Left lung (tissue), 10 donors: Measurements from ENCODE around the gene C1orf159. TPM values are rescaled to one million over a fixed set of nuclear protein-coding genes. Genes with fewer than 3 reads are reported as not detected.

Source experiments
- ATAC-seq: fragments of 200-7000 bp; cut with Tn5 transposase; one replicate; pipeline ENCODE4 v1.9.1; 2020; ENCODE audit warnings: moderate library complexity
- DNase-seq, 4 donors: peaks; one replicate each; pipeline ENCODE4 v3.0.0-alpha.2; 2013 to 2020
- H3K27ac ChIP-seq, 2 donors: fragments of 200-600 bp; sonication (generic) in 1 of 2; one replicate each; pipeline versions ENCODE4 v1.5.0 to v1.8.0; 2020 to 2021
- H3K27me3 ChIP-seq, 2 donors: fragments of 200-600 bp; sonication (generic) in 1 of 2; one replicate each; pipeline versions ENCODE4 v1.5.0 to v1.8.0; 2020 to 2021
- H3K36me3 ChIP-seq, 2 donors: fragments of 200-600 bp; sonication (generic) in 1 of 2; one replicate each; pipeline versions ENCODE4 v1.5.0 to v1.8.0; 2020 to 2021
- H3K4me1 ChIP-seq, 2 donors: fragments of 200-600 bp; one replicate each; pipeline ENCODE4 v1.8.0; 2021
- H3K4me3 ChIP-seq, 2 donors: fragments of 200-600 bp; sonication (generic) in 1 of 2; one replicate each; pipeline versions ENCODE4 v1.5.0 to v1.8.0; 2020 to 2021; ENCODE audit warnings: mild to moderate bottlenecking in 1 of 2
- H3K9me3 ChIP-seq, 2 donors: fragments of 200-600 bp; sonication (generic) in 1 of 2; one replicate each; pipeline versions ENCODE4 v1.5.0 to v1.8.0; 2020 to 2021
- CTCF ChIP-seq, 2 donors: fragments of 200-600 bp; sonication (generic) in 1 of 2; IDR thresholded peaks; one replicate each; pipeline versions ENCODE4 v1.5.0 to v1.8.0; 2021; ENCODE audit warnings: antibody characterized with exemption in 2 of 2
- intact Hi-C, 2 donors: fragments of 100-400 bp; cut with DNase I; formaldehyde crosslinking; loops; one replicate each; pipeline versions ENCODE4 v1.11.2 to v1.14.2; 2022
- polyA plus RNA-seq, 6 donors: library from polyadenylated mRNA; unstranded; fragments of 120-200 nt; gene quantifications; one replicate each; pipeline ENCODE4 v1.2.1, GENCODE V29; 2013; ENCODE audit not compliant: insufficient read length in 6 of 6
- total RNA-seq, 2 donors: library from RNA; stranded (reverse); fragmentation: NEBNext Ultra II Directional; extraction: Animal tissue kit (Norgen Biotek cat#: 25700); gene quantifications; one replicate each; pipeline ENCODE4 v1.2.1, GENCODE V29; 2021
- donor health status: DM: no; HTN: yes; CAD: no.
- donor health status: DM: no; HTN: no; CAD: no.

C1orf159 gene
- total and polyA plus RNA-seq, 8 donors: 7.7 to 16.0 (median 10.1) TPM

- H3K36me3 ChIP-seq: no peaks in the 10 kb centered on the region
- no peak for TF ChIP-seq CTCF (IDR thresholded peaks at IDR 0.05)
- H3K27me3 ChIP-seq: peaks cover 0 to 50% of the 10 kb centered on the region in 2 donors
- no peak overlapping the region for H3K27ac ChIP-seq
- peak in 1 of 4 donors; percentile 70 for DNase-seq
- peaks cover 0 to 16% of the 10 kb centered on the region in 2 donors for H3K4me1 ChIP-seq
- no peak overlapping the region for H3K4me3 ChIP-seq
- H3K9me3 ChIP-seq: no peaks in the 10 kb centered on the region
- ATAC-seq: peak; percentile 7
- intact Hi-C loops: loop anchor here in 1 of 2 donors (10.0 kb wide), 2 partner anchors 123 to 173 kb away; partner anchors contain the start of gene C1QTNF12
Measured at GRCh38 chr1:1121611-1122077, 5.8 kb upstream of the C1orf159 start.

GRCh38 chr1:1120866-1121591 lies 5.1 kb upstream of the C1orf159 start:
- Histone ChIP-seq H3K4me1 (peaks cover 0 to 18% of the 10 kb centered on the region in 2 donors), H3K27ac (no peak overlapping the region), H3K36me3 (no peaks in the 10 kb centered on the region), H3K4me3 (no peak overlapping the region), H3K27me3 (peaks cover 0 to 53% of the 10 kb centered on the region in 2 donors), H3K9me3 (no peaks in the 10 kb centered on the region)
- ATAC-seq: no peak
- DNase-seq: peak in 1 of 4 donors; percentile 58
- TF ChIP-seq CTCF (IDR thresholded peaks at IDR 0.05): no peak
- intact Hi-C loops: loop anchor here in 1 of 2 donors (10.0 kb wide), 2 partner anchors 124 to 174 kb away; partner anchors contain the start of gene C1QTNF12

- H3K27me3 ChIP-seq: peaks cover 0 to 53% of the 10 kb centered on the region in 2 donors
- no peak for TF ChIP-seq CTCF (IDR thresholded peaks at IDR 0.05)
- no peak overlapping the region for H3K27ac ChIP-seq
- intact Hi-C loops: loop anchor here in 1 of 2 donors (10.0 kb wide), 2 partner anchors 125 to 175 kb away; partner anchors contain the start of gene C1QTNF12
- DNase-seq (peak in 1 of 4 donors; percentile 60), ATAC-seq (no peak)
- H3K36me3 ChIP-seq: no peaks in the 10 kb centered on the region
- no peaks in the 10 kb centered on the region for H3K9me3 ChIP-seq
- H3K4me1 ChIP-seq: peaks cover under 1 to 19% of the 10 kb centered on the region in 2 donors
- no peak overlapping the region for H3K4me3 ChIP-seq
Measured at GRCh38 chr1:1120096-1120495, 4.2 kb upstream of the C1orf159 start.

GRCh38 chr1:1119272-1119890 lies 3.5 kb upstream of the C1orf159 start:
- no peak overlapping the region for H3K4me3 ChIP-seq
- no peak for ATAC-seq
- H3K9me3 ChIP-seq: no peaks in the 10 kb centered on the region
- peak in 1 of 4 donors; percentile 52 for DNase-seq
- intact Hi-C loops: no loop called here
- H3K4me1 ChIP-seq: peaks cover 4 to 21% of the 10 kb centered on the region in 2 donors
- H3K36me3 ChIP-seq: no peaks in the 10 kb centered on the region
- no peak overlapping the region for H3K27ac ChIP-seq
- TF ChIP-seq CTCF (IDR thresholded peaks at IDR 0.05): no peak
- H3K27me3 ChIP-seq: peaks cover 0 to 53% of the 10 kb centered on the region in 2 donors

GRCh38 chr1:1118876-1119220 lies 3.0 kb upstream of the C1orf159 start:
- DNase-seq (peak in 1 of 4 donors; percentile 74), ATAC-seq (no peak)
- no peak overlapping the region for H3K27ac ChIP-seq
- intact Hi-C loops: no loop called here
- peaks cover 0 to 1% of the 10 kb centered on the region in 2 donors for H3K9me3 ChIP-seq
- no peak for TF ChIP-seq CTCF (IDR thresholded peaks at IDR 0.05)
- no peaks in the 10 kb centered on the region for H3K36me3 ChIP-seq
- no peak overlapping the region for H3K4me3 ChIP-seq
- peaks cover 0 to 53% of the 10 kb centered on the region in 2 donors for H3K27me3 ChIP-seq
- peaks cover 4 to 21% of the 10 kb centered on the region in 2 donors for H3K4me1 ChIP-seq
